Neural progenitor cell (in vitro differentiated cells): ENCODE data around the gene AFF3. TPM values are rescaled to one million over a fixed set of nuclear protein-coding genes. Genes with fewer than 3 reads are reported as not detected.

ENCODE experiments used
- DNase-seq: peaks from one replicate; pipeline ENCODE4 v3.0.0-alpha.2; 2016; ENCODE audit warnings: low spot score
- H2AFZ ChIP-seq: fragments of 200-600 bp; sonication (generic); replicated peaks from 2 replicates; pipeline ENCODE4 v1.6.1; 2016; ENCODE audit warnings: antibody characterized with exemption
- H3F3A ChIP-seq: fragments of 200-600 bp; sonication (generic); 2 replicates; pipeline ENCODE4 v1.6.1; 2016; ENCODE audit warnings: antibody characterized with exemption, low read depth
- H3K27ac ChIP-seq: fragments of 200-600 bp; sonication (generic); 2 replicates; pipeline ENCODE4 v1.5.1; 2016; ENCODE audit warnings: mild to moderate bottlenecking
- H3K27me3 ChIP-seq: fragments of 200-600 bp; sonication (generic); 2 replicates; pipeline ENCODE4 v1.6.1; 2016; ENCODE audit warnings: mild to moderate bottlenecking, moderate library complexity
- H3K36me3 ChIP-seq: fragments of 200-600 bp; sonication (generic); 2 replicates; pipeline ENCODE4 v1.5.1; 2016
- H3K4me1 ChIP-seq: fragments of 200-600 bp; sonication (generic); 2 replicates; pipeline ENCODE4 v1.6.1; 2016; ENCODE audit warnings: mixed run types
- H3K4me2 ChIP-seq: fragments of 200-600 bp; sonication (generic); 2 replicates; pipeline ENCODE4 v1.6.1; 2016
- H3K4me3 ChIP-seq: fragments of 200-600 bp; sonication (generic); 2 replicates; pipeline ENCODE4 v1.5.1; 2016
- H3K79me2 ChIP-seq: fragments of 200-600 bp; sonication (generic); 2 replicates; pipeline ENCODE4 v1.6.1; 2016; ENCODE audit warnings: low read depth
- H3K9ac ChIP-seq: fragments of 200-600 bp; sonication (generic); 2 replicates; pipeline ENCODE4 v1.6.1; 2016
- H3K9me3 ChIP-seq: fragments of 200-600 bp; sonication (generic); 2 replicates; pipeline ENCODE4 v1.5.1; 2016; ENCODE audit warnings: low read depth
- H4K20me1 ChIP-seq: fragments of 200-600 bp; sonication (generic); 2 replicates; pipeline ENCODE4 v1.6.1; 2016; ENCODE audit warnings: low read depth
- H3K27ac Mint-ChIP-seq: 3 replicates; pipeline ENCODE4 v1.8.0; 2021; ENCODE audit warnings: mixed read lengths
- H3K27me3 Mint-ChIP-seq: 2 replicates; pipeline ENCODE4 v1.8.0; 2022; ENCODE audit warnings: low read depth, mild to moderate bottlenecking, inconsistent platforms, moderate library complexity, mixed read lengths; ENCODE audit not compliant: insufficient read depth
- H3K36me3 Mint-ChIP-seq: 3 replicates; pipeline ENCODE4 v1.8.0; 2021; ENCODE audit warnings: mixed read lengths
- H3K4me1 Mint-ChIP-seq: 3 replicates; pipeline ENCODE4 v1.8.0; 2021; ENCODE audit warnings: mixed read lengths
- H3K4me3 Mint-ChIP-seq: 3 replicates; pipeline ENCODE4 v1.8.0; 2021; ENCODE audit warnings: mild to moderate bottlenecking, moderate library complexity, mixed read lengths
- H3K9me3 Mint-ChIP-seq: 3 replicates; pipeline ENCODE4 v1.8.0; 2020; ENCODE audit warnings: mixed read lengths
- EZH2 ChIP-seq: fragments of 200-600 bp; sonication (generic); IDR thresholded peaks from 2 replicates; pipeline ENCODE4 v1.6.1; 2017; ENCODE audit warnings: antibody characterized with exemption, mild to moderate bottlenecking, moderate library complexity
- EZH2phosphoT487 ChIP-seq: fragments of 200-600 bp; sonication (generic); IDR thresholded peaks from 2 replicates; pipeline ENCODE4 v1.6.1; 2017; ENCODE audit warnings: antibody characterized with exemption
- total RNA-seq: library from RNA; depleted of rRNA; stranded (reverse); fragments of >200 nt; gene quantifications from 2 replicates; pipeline ENCODE4 v1.2.3, GENCODE V29; 2015; ENCODE audit warnings: low replicate concordance
- TF ChIP-seq, protein P1 (sequence below): fragments of 200-600 bp; sonication (generic); IDR thresholded peaks from 2 replicates; pipeline ENCODE4 v1.5.1; 2017; ENCODE audit warnings: antibody characterized with exemption, mild to moderate bottlenecking

AFF3 gene
- total RNA-seq, 1 donor from 2014 or later = 0.26 TPM

DNA sequence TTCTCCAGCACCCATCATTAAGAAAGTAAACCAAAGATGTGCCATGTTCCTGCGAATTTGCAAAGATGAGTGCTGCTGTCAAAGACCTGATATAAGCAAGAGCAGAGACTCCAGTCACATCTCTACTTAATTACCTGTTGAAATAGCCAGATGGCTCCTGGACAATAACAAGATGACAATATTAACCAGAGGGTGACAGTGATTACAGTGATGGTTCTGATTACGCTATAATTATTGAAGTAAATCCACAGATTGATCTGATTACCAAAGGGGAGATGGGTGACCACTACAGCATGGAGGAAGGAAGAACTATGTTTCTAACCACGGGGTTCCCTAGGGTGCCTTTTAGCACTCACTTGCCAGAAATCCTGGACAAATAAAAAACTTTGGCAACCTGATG, 36.5 kb upstream of the AFF3 start:
- H3K4me1 ChIP-seq = peaks cover 21% of the 10 kb centered on the region
- Mint-ChIP-seq H3K36me3 (no peaks in the 10 kb centered on the region), H3K9me3 (no peaks in the 10 kb centered on the region), H3K4me3 (no peak overlapping the region), H3K27ac (no peak overlapping the region), H3K27me3 (peaks cover 15% of the 10 kb centered on the region), H3K4me1 (peaks cover 22% of the 10 kb centered on the region)
- H3K4me2 ChIP-seq = no peak overlapping the region
- no peaks in the 10 kb centered on the region for H3K36me3 ChIP-seq
- no peak overlapping the region for H3K4me3 ChIP-seq
- no peak overlapping the region for H3K9ac ChIP-seq
- H4K20me1 ChIP-seq = peaks cover 16% of the 10 kb centered on the region
- H2AFZ ChIP-seq = no peak overlapping the region
- peaks cover 34% of the 10 kb centered on the region for H3K27me3 ChIP-seq
- DNase-seq = no peak
- TF ChIP-seq EZH2 = no peak
- TF ChIP-seq, protein P1, sequence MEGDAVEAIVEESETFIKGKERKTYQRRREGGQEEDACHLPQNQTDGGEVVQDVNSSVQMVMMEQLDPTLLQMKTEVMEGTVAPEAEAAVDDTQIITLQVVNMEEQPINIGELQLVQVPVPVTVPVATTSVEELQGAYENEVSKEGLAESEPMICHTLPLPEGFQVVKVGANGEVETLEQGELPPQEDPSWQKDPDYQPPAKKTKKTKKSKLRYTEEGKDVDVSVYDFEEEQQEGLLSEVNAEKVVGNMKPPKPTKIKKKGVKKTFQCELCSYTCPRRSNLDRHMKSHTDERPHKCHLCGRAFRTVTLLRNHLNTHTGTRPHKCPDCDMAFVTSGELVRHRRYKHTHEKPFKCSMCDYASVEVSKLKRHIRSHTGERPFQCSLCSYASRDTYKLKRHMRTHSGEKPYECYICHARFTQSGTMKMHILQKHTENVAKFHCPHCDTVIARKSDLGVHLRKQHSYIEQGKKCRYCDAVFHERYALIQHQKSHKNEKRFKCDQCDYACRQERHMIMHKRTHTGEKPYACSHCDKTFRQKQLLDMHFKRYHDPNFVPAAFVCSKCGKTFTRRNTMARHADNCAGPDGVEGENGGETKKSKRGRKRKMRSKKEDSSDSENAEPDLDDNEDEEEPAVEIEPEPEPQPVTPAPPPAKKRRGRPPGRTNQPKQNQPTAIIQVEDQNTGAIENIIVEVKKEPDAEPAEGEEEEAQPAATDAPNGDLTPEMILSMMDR = no peak
- no peak for TF ChIP-seq EZH2phosphoT487
- H3K27ac ChIP-seq = no peak overlapping the region
- peaks cover 23% of the 10 kb centered on the region for H3F3A ChIP-seq
- H3K79me2 ChIP-seq = no peaks in the 10 kb centered on the region
- H3K9me3 ChIP-seq = no peaks in the 10 kb centered on the region

DNA sequence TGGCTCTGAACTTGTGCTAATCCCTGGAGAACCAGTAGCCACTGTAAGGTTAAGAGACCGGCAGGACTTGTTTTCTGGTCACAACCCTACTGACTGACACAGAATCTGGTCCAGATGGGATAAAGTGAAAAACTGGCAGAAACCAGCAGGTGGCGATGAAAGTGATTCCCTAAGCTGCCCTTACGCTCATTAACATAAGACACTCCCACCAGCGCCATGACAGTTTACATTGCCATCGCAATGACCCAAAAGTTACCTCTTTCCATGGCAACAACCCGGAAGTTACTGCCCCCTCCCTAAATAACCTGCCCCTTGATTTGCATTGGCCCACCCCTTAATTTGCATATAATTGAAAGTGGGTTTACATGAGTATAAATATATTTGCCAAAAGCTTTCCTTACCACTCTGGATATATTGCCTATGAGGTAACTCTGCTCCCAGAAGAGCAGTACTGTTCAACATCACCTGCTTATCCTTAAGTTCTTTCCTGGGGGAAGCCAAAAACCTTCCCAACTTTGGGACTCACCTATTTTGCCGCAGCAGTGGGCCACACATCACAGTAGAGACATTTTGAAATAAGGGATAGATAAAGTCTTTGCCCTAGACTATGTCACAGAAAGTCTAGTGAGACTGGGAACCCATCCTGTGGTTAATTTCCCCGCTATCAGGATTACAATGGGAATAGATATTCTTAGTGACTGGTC, 35.8 kb upstream of the AFF3 start:
- H2AFZ ChIP-seq = no peak overlapping the region
- H3K9me3 ChIP-seq = no peaks in the 10 kb centered on the region
- H3K4me2 ChIP-seq = no peak overlapping the region
- H3K27me3 ChIP-seq = peaks cover 27% of the 10 kb centered on the region
- no peak overlapping the region for H3K4me3 ChIP-seq
- H3K4me1 ChIP-seq = peaks cover 16% of the 10 kb centered on the region
- H3K79me2 ChIP-seq = no peaks in the 10 kb centered on the region
- Mint-ChIP-seq H3K36me3 (no peaks in the 10 kb centered on the region), H3K27ac (no peak overlapping the region), H3K9me3 (no peaks in the 10 kb centered on the region), H3K4me1 (peaks cover 22% of the 10 kb centered on the region), H3K4me3 (no peak overlapping the region), H3K27me3 (peaks cover 15% of the 10 kb centered on the region)
- no peak overlapping the region for H3K9ac ChIP-seq
- no peak overlapping the region for H3K27ac ChIP-seq
- TF ChIP-seq, protein P1 = peak; percentile 54
- TF ChIP-seq EZH2phosphoT487 (no peak), EZH2 (no peak)
- H3F3A ChIP-seq = peaks cover 19% of the 10 kb centered on the region
- DNase-seq = peak; percentile 74
- peaks cover 12% of the 10 kb centered on the region for H4K20me1 ChIP-seq
- H3K36me3 ChIP-seq = no peaks in the 10 kb centered on the region

DNA sequence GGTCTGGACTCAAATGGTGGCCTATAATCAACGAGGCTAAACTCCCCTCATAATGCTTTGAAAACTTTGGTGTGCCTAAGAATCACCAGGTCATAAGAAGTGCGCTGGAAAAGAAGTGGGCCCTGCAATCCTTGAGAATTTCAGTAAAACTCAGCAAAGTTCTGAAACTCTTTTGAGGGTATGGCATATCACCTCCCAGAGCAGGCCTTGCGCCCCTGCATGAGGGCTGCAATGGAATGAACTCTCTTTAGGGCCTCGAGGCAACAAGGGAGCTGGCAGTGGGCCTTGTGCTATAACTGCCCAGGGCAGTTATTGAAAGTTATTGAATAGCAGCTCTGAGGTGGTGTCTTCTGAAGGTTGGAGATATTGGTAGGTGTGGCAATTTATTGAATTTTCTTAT, 34.5 kb upstream of the AFF3 start:
- Histone ChIP-seq H4K20me1 (no peaks in the 10 kb centered on the region), H3K36me3 (no peaks in the 10 kb centered on the region), H3K9ac (no peak overlapping the region), H2AFZ (no peak overlapping the region), H3K27ac (no peak overlapping the region), H3K79me2 (no peaks in the 10 kb centered on the region), H3K4me2 (no peak overlapping the region), H3K27me3 (peaks cover 24% of the 10 kb centered on the region), H3K9me3 (no peaks in the 10 kb centered on the region), H3F3A (peaks cover 6% of the 10 kb centered on the region), H3K4me3 (no peak overlapping the region), H3K4me1 (peaks cover 3% of the 10 kb centered on the region)
- Mint-ChIP-seq H3K4me3 (no peak overlapping the region), H3K36me3 (no peaks in the 10 kb centered on the region), H3K4me1 (peaks cover 9% of the 10 kb centered on the region), H3K27me3 (peaks cover 13% of the 10 kb centered on the region), H3K27ac (no peak overlapping the region), H3K9me3 (no peaks in the 10 kb centered on the region)
- TF ChIP-seq EZH2phosphoT487 (no peak), EZH2 (no peak)
- TF ChIP-seq, protein P1 = no peak
- DNase-seq = no peak
